GM20431 (cell line): ENCODE measurements around the gene ATXN10.
"Not testable (repeated sequence)": the region's sequence is repeated elsewhere in the genome, so short reads cannot be mapped to it uniquely, and the experiment has no call there.

ENCODE experiments used
- in situ Hi-C: fragments of 300-500 bp; cut with MseI, MboI; formaldehyde crosslinking; loops from one replicate; pipeline ENCODE4 v1.15.0; 2020; ENCODE audit warnings: low sequenced_read_pairs; ENCODE audit not compliant: unreplicated experiment

Gene ATXN10

GRCh38 chr22:45640941-45641621 is 30.6 kb upstream of the ATXN10 start:
- in situ Hi-C loops, result no loop called here

- in situ Hi-C loops, result no loop called here
These were observed 28.6 kb upstream of the ATXN10 start for GRCh38 chr22:45642986-45643385.

GRCh38 chr22:45644714-45645113 is 26.9 kb upstream of the ATXN10 start:
- in situ Hi-C loops, result no loop called here

- in situ Hi-C loops, result no loop called here
These were observed 26.5 kb upstream of the ATXN10 start for GRCh38 chr22:45645150-45645525.

- in situ Hi-C loops, result no loop called here
These were observed 25.9 kb upstream of the ATXN10 start for GRCh38 chr22:45645526-45646414.

GRCh38 chr22:45647532-45648225 is 24.0 kb upstream of the ATXN10 start:
- in situ Hi-C loops, result no loop called here

- in situ Hi-C loops, result no loop called here
These were observed 23.1 kb upstream of the ATXN10 start for GRCh38 chr22:45648301-45649117.

- in situ Hi-C loops, result loop anchor here (10.0 kb wide), 1 partner anchor 335 kb away; no protein-coding TSS in a partner anchor
These were observed 21.8 kb upstream of the ATXN10 start for GRCh38 chr22:45649809-45650208.

- in situ Hi-C loops, result loop anchor here (10.0 kb wide), 1 partner anchor 334 kb away; no protein-coding TSS in a partner anchor
These were observed 20.9 kb upstream of the ATXN10 start for GRCh38 chr22:45650721-45651120.

GRCh38 chr22:45651931-45652528 is 19.6 kb upstream of the ATXN10 start:
- in situ Hi-C loops, result loop anchor here (10.0 kb wide), 1 partner anchor 333 kb away; no protein-coding TSS in a partner anchor

GRCh38 chr22:45656577-45656976 is 15.1 kb upstream of the ATXN10 start:
- in situ Hi-C loops, result loop anchor here (10.0 kb wide), 1 partner anchor 328 kb away; no protein-coding TSS in a partner anchor

GRCh38 chr22:45657701-45658100 is 13.9 kb upstream of the ATXN10 start:
- in situ Hi-C loops, result loop anchor here (10.0 kb wide), 1 partner anchor 327 kb away; no protein-coding TSS in a partner anchor

GRCh38 chr22:45664136-45664646 is 7.4 kb upstream of the ATXN10 start:
- in situ Hi-C loops, result no loop called here

GRCh38 chr22:45667486-45667885 is 4.1 kb upstream of the ATXN10 start:
- in situ Hi-C loops, result no loop called here

- in situ Hi-C loops, result not testable (repeated sequence)
These were observed 1.3 kb upstream of the ATXN10 start for GRCh38 chr22:45670363-45670762.

- in situ Hi-C loops, result no loop called here
These were observed 452 bp upstream of the ATXN10 start for GRCh38 chr22:45670981-45671782.

GRCh38 chr22:45672564-45673481 is 1.2 kb downstream of the ATXN10 start:
- in situ Hi-C loops, result no loop called here
